ENCODE measurements around the gene ATP5F1B. TPM values are rescaled to one million over a fixed set of nuclear protein-coding genes. Genes with fewer than 3 reads are reported as not detected.

ATP5F1B gene
- polyA plus RNA-seq, 2 of the 4 experiments (the other 2 are of a cell fraction) = 778 to 1,500 TPM

DNA sequence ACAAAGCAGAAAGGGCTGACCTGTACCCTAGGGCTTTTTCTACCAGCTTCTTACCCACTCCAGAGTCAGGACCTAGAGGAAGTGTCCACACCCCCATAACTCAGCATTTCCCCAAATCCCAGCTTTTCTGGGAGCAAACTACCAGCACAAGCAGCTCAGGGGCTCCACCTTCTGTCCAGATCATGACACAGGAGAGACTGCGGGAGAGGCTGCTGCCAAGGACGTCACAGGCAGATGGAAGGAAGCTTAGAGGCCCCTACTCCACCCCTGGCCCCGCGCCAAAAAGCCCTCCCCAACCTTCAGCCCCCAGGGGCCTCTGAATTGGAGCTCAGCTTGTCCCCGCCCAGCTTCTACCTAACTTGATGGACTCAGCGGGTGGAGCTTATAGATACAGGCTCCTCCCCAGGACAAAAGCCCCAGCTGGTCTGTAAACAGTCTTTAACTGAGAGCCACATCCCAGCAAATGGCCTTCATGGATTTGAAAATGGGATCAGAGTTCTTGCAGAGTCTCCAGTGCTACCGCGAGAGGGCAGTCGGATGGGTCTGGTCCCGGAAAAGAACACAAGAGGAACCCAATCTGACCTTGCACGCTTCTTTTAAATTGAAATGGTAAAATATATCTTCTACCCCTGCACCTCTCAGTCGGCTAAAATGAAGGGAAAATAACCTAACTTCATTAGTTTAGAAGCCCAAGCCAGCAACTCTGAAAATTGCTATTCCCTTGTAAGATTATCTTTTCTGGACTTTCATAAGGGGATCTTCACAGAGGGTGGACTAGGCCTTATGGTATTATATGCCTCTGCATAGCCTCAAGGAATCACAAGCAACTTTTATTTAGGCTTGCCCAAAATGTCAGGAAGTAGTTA is 8.9 kb downstream of the ATP5F1B start:
- WGBS (ENCODE audit: missing lambda C conversion rate) = 6% methylated on average over 11 of the region's 12 CpGs
- FAIRE-seq (no peak), ATAC-seq (peak; percentile 63 to 77), DNase-seq (ENCODE audit: low read depth in 1 of 2, low spot score in 1 of 2) (peak; percentile 99 to 100)
- Histone ChIP-seq H3K4me1 (peaks cover 35% of the 10 kb centered on the region), H3K4me3 (peak overlapping the region; percentile 80), H3K4me2 (peak overlapping the region; percentile 97), H3K27ac (peak overlapping the region; percentile 89 to 97), H3K9me3 (no peaks in the 10 kb centered on the region)
- CTCF ChIA-PET = interaction anchor here (0.5 to 4.3 kb wide), 66 partner anchors 9 to 926 kb away, joined by 3 to 74 read pairs (median 6); partner anchors contain the start of genes ATP5F1B, PTGES3, RBMS2 and ZC3H10
- POLR2A ChIA-PET = interaction anchor here (0.7 to 3.9 kb wide), 9 partner anchors 9 to 533 kb away, joined by 3 to 57 read pairs (median 4); partner anchors contain the start of genes ATP5F1B, NACA, PA2G4 and PTGES3
- TF ChIP-seq, protein P1, sequence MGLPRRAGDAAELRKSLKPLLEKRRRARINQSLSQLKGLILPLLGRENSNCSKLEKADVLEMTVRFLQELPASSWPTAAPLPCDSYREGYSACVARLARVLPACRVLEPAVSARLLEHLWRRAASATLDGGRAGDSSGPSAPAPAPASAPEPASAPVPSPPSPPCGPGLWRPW (IDR thresholded peaks at IDR 0.05) = no peak
- TF ChIP-seq CBX2 (IDR thresholded peaks at IDR 0.05; ENCODE audit: borderline replicate concordance, low read depth) (no peak), ZNF302 (CRISPR knock-in tag; IDR thresholded peaks at IDR 0.05) (no peak), SREBF2 (IDR thresholded peaks at IDR 0.05) (no peak), POLR2A (IDR thresholded peaks at IDR 0.05; ENCODE audit: low read length) (no peak), ZC3H11A (IDR thresholded peaks at IDR 0.05) (no peak), PHF8 (IDR thresholded peaks at IDR 0.05; ENCODE audit: borderline replicate concordance, low read depth) (no peak), JUN (IDR thresholded peaks at IDR 0.05) (peak in 1 of 2 experiments; percentile 82; a peak in 4 of 5 replicates), CHD4 (IDR thresholded peaks at IDR 0.05; ENCODE audit: borderline replicate concordance) (no peak), FOXS1 (CRISPR knock-in tag; IDR thresholded peaks at IDR 0.05) (no peak), MAZ (IDR thresholded peaks at IDR 0.05; ENCODE audit: borderline replicate concordance, low read depth, low read length) (peak; percentile 88), HOXB5 (CRISPR knock-in tag; IDR thresholded peaks at IDR 0.05) (no peak), MYC (IDR thresholded peaks at IDR 0.05; ENCODE audit: borderline replicate concordance, low read length) (0 out of 2 replicates have a peak, but pooled peaks have one; percentile 2), JUNB (IDR thresholded peaks at IDR 0.05) (no peak), NPAS2 (CRISPR knock-in tag; IDR thresholded peaks at IDR 0.05; ENCODE audit: borderline replicate concordance) (no peak), POLR2AphosphoS2 (conservative IDR thresholded peaks at IDR 0.05; ENCODE audit: low read length) (0 out of 2 replicates have a peak, but pooled peaks have one; percentile 45), RARB (CRISPR knock-in tag; IDR thresholded peaks at IDR 0.05) (0 out of 2 replicates have a peak, but pooled peaks have one; percentile 25), ZSCAN20 (CRISPR knock-in tag; IDR thresholded peaks at IDR 0.05) (no peak), EHF (CRISPR knock-in tag; IDR thresholded peaks at IDR 0.05) (no peak), RAD21 (conservative IDR thresholded peaks at IDR 0.05 in 1 of 2, IDR thresholded peaks at IDR 0.05 in 1 of 2) (peak; percentile 74 to 75), CBX8 (IDR thresholded peaks at IDR 0.05) (no peak)
- TF ChIP-seq, protein P2, sequence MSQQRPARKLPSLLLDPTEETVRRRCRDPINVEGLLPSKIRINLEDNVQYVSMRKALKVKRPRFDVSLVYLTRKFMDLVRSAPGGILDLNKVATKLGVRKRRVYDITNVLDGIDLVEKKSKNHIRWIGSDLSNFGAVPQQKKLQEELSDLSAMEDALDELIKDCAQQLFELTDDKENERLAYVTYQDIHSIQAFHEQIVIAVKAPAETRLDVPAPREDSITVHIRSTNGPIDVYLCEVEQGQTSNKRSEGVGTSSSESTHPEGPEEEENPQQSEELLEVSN (IDR thresholded peaks at IDR 0.05; ENCODE audit: borderline replicate concordance, low read depth) = no peak
- TF ChIP-seq, protein P3, sequence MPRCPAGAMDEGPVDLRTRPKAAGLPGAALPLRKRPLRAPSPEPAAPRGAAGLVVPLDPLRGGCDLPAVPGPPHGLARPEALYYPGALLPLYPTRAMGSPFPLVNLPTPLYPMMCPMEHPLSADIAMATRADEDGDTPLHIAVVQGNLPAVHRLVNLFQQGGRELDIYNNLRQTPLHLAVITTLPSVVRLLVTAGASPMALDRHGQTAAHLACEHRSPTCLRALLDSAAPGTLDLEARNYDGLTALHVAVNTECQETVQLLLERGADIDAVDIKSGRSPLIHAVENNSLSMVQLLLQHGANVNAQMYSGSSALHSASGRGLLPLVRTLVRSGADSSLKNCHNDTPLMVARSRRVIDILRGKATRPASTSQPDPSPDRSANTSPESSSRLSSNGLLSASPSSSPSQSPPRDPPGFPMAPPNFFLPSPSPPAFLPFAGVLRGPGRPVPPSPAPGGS (IDR thresholded peaks at IDR 0.05) = no peak
- TF ChIP-seq, protein P4, sequence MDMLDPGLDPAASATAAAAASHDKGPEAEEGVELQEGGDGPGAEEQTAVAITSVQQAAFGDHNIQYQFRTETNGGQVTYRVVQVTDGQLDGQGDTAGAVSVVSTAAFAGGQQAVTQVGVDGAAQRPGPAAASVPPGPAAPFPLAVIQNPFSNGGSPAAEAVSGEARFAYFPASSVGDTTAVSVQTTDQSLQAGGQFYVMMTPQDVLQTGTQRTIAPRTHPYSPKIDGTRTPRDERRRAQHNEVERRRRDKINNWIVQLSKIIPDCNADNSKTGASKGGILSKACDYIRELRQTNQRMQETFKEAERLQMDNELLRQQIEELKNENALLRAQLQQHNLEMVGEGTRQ (IDR thresholded peaks at IDR 0.05) = no peak
- TF ChIP-seq, protein P5, sequence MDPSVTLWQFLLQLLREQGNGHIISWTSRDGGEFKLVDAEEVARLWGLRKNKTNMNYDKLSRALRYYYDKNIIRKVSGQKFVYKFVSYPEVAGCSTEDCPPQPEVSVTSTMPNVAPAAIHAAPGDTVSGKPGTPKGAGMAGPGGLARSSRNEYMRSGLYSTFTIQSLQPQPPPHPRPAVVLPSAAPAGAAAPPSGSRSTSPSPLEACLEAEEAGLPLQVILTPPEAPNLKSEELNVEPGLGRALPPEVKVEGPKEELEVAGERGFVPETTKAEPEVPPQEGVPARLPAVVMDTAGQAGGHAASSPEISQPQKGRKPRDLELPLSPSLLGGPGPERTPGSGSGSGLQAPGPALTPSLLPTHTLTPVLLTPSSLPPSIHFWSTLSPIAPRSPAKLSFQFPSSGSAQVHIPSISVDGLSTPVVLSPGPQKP (IDR thresholded peaks at IDR 0.05; ENCODE audit: low read depth, low read length) = no peak
- TF ChIP-seq, protein P6, sequence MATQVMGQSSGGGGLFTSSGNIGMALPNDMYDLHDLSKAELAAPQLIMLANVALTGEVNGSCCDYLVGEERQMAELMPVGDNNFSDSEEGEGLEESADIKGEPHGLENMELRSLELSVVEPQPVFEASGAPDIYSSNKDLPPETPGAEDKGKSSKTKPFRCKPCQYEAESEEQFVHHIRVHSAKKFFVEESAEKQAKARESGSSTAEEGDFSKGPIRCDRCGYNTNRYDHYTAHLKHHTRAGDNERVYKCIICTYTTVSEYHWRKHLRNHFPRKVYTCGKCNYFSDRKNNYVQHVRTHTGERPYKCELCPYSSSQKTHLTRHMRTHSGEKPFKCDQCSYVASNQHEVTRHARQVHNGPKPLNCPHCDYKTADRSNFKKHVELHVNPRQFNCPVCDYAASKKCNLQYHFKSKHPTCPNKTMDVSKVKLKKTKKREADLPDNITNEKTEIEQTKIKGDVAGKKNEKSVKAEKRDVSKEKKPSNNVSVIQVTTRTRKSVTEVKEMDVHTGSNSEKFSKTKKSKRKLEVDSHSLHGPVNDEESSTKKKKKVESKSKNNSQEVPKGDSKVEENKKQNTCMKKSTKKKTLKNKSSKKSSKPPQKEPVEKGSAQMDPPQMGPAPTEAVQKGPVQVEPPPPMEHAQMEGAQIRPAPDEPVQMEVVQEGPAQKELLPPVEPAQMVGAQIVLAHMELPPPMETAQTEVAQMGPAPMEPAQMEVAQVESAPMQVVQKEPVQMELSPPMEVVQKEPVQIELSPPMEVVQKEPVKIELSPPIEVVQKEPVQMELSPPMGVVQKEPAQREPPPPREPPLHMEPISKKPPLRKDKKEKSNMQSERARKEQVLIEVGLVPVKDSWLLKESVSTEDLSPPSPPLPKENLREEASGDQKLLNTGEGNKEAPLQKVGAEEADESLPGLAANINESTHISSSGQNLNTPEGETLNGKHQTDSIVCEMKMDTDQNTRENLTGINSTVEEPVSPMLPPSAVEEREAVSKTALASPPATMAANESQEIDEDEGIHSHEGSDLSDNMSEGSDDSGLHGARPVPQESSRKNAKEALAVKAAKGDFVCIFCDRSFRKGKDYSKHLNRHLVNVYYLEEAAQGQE (IDR thresholded peaks at IDR 0.05) = peak; percentile 50; the same call in 1 of the 2 replicates
- TF ChIP-seq, protein P7, sequence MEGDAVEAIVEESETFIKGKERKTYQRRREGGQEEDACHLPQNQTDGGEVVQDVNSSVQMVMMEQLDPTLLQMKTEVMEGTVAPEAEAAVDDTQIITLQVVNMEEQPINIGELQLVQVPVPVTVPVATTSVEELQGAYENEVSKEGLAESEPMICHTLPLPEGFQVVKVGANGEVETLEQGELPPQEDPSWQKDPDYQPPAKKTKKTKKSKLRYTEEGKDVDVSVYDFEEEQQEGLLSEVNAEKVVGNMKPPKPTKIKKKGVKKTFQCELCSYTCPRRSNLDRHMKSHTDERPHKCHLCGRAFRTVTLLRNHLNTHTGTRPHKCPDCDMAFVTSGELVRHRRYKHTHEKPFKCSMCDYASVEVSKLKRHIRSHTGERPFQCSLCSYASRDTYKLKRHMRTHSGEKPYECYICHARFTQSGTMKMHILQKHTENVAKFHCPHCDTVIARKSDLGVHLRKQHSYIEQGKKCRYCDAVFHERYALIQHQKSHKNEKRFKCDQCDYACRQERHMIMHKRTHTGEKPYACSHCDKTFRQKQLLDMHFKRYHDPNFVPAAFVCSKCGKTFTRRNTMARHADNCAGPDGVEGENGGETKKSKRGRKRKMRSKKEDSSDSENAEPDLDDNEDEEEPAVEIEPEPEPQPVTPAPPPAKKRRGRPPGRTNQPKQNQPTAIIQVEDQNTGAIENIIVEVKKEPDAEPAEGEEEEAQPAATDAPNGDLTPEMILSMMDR (IDR thresholded peaks at IDR 0.05) = peak; percentile 77
- TF ChIP-seq, protein P8, sequence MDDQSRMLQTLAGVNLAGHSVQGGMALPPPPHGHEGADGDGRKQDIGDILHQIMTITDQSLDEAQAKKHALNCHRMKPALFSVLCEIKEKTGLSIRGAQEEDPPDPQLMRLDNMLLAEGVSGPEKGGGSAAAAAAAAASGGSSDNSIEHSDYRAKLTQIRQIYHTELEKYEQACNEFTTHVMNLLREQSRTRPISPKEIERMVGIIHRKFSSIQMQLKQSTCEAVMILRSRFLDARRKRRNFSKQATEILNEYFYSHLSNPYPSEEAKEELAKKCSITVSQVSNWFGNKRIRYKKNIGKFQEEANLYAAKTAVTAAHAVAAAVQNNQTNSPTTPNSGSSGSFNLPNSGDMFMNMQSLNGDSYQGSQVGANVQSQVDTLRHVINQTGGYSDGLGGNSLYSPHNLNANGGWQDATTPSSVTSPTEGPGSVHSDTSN (IDR thresholded peaks at IDR 0.05) = peak; percentile 74
